IMR-90 (cell line): Measurements from ENCODE around the gene IL15RA. TPM values are rescaled to one million over a fixed set of nuclear protein-coding genes. Genes with fewer than 3 reads are reported as not detected.

Source experiments
- ATAC-seq: fragments of 200-7000 bp; cut with Tn5 transposase; 2 replicates; pipeline ENCODE4 v1.9.1; 2020; ENCODE audit warnings: low read depth, mild to moderate bottlenecking, moderate library complexity
- BruUV-seq: library from RNA; stranded (reverse); fragments of 400-500 nt; replicated peaks from 2 replicates; lab custom pipeline; 2021; lab: Mats Ljungman, UMichigan
- CTCF ChIA-PET: fragments of 300-600 bp; formaldehyde crosslinking; extraction: SDS; loops from one replicate; lab custom pipeline; 2021; ENCODE audit warnings: antibody characterized with exemption; lab: Yijun Ruan, JAX
- POLR2A ChIA-PET: fragments of 300-600 bp; sonication (Branson Sonifier 250); formaldehyde crosslinking; loops from one replicate; lab custom pipeline; 2022; ENCODE audit warnings: antibody characterized with exemption; ENCODE audit not compliant: unreplicated experiment; lab: Charles Lee
- DNase-seq: peaks from one replicate; pipeline ENCODE4 v3.0.0; 2013
- H2AFZ ChIP-seq: replicated peaks from 2 replicates; pipeline ENCODE3; 2013; ENCODE audit warnings: low read length, mild to moderate bottlenecking; ENCODE audit not compliant: poor library complexity
- H2AK5ac ChIP-seq: 2 replicates; pipeline ENCODE4 v1.6.1; 2013; ENCODE audit warnings: low read depth, low read length, inconsistent platforms
- H2AK9ac ChIP-seq: replicated peaks from 2 replicates; pipeline ENCODE3; 2013; ENCODE audit warnings: mild to moderate bottlenecking, low read depth, low read length, moderate library complexity; ENCODE audit not compliant: poor library complexity
- H2BK120ac ChIP-seq: 2 replicates; pipeline ENCODE4 v1.6.1; 2013; ENCODE audit warnings: low read depth, low read length, inconsistent platforms
- H2BK15ac ChIP-seq: 3 replicates; pipeline ENCODE4 v1.6.1; 2013; ENCODE audit warnings: low read depth, low read length, inconsistent platforms
- H2BK20ac ChIP-seq: 2 replicates; pipeline ENCODE4 v1.6.1; 2013; ENCODE audit warnings: low read depth, mild to moderate bottlenecking, inconsistent platforms, low read length, moderate library complexity
- H2BK5ac ChIP-seq: 2 replicates; pipeline ENCODE4 v1.6.1; 2013; ENCODE audit warnings: mild to moderate bottlenecking, low read depth, low read length, inconsistent platforms; ENCODE audit not compliant: poor library complexity, severe bottlenecking
- H3K14ac ChIP-seq: replicated peaks from 2 replicates; pipeline ENCODE4 v1.6.1; 2013; ENCODE audit warnings: low read depth, low read length, inconsistent platforms
- H3K18ac ChIP-seq: 2 replicates; pipeline ENCODE4 v1.6.1; 2013; ENCODE audit warnings: low read depth, low read length, control low read depth
- H3K23ac ChIP-seq: 2 replicates; pipeline ENCODE4 v1.6.1; 2013; ENCODE audit warnings: low read depth, low read length, inconsistent platforms
- H3K27ac ChIP-seq: 2 replicates; pipeline ENCODE4 v1.5.1; 2013; ENCODE audit warnings: mild to moderate bottlenecking, control low read depth, low read length; ENCODE audit not compliant: insufficient read depth
- H3K27me3 ChIP-seq: 2 replicates; pipeline ENCODE4 v1.6.1; 2013; ENCODE audit warnings: low read length; ENCODE audit not compliant: control insufficient read depth, insufficient read depth
- H3K36me3 ChIP-seq: 2 replicates; pipeline ENCODE4 v1.6.1; 2013; ENCODE audit warnings: low read length, mixed read lengths; ENCODE audit not compliant: control insufficient read depth, insufficient read depth
- H3K4ac ChIP-seq: 2 replicates; pipeline ENCODE4 v1.6.1; 2013; ENCODE audit warnings: low read depth, low read length, inconsistent platforms
- H3K4me1 ChIP-seq: 2 replicates; pipeline ENCODE4 v1.6.1; 2013; ENCODE audit warnings: low read length, mixed read lengths; ENCODE audit not compliant: control insufficient read depth, insufficient read depth
- H3K4me2 ChIP-seq: 2 replicates; pipeline ENCODE4 v1.6.1; 2013; ENCODE audit warnings: low read depth, mild to moderate bottlenecking, control low read depth, low read length, moderate library complexity
- H3K4me3 ChIP-seq: 2 replicates; pipeline ENCODE4 v1.5.1; 2013; ENCODE audit warnings: low read depth, mild to moderate bottlenecking, control low read depth, low read length, moderate library complexity; ENCODE audit not compliant: insufficient read depth
- H3K56ac ChIP-seq: 2 replicates; pipeline ENCODE4 v1.6.1; 2013; ENCODE audit warnings: low read length, inconsistent platforms; ENCODE audit not compliant: insufficient read depth; ENCODE audit errors: extremely low read depth
- H3K79me1 ChIP-seq, 2 experiments: 2 replicates each; pipeline ENCODE4 v1.6.1; 2013; ENCODE audit warnings: low read length in 2 of 2, inconsistent platforms in 1 of 2, low read depth in 1 of 2
- H3K9ac ChIP-seq: 2 replicates; pipeline ENCODE4 v1.6.1; 2013; ENCODE audit warnings: low read depth, low read length, control low read depth
- H3K9me1 ChIP-seq: 2 replicates; pipeline ENCODE4 v1.6.1; 2013; ENCODE audit warnings: low read length, inconsistent platforms; ENCODE audit not compliant: insufficient read depth
- H3K9me3 ChIP-seq: 2 replicates; pipeline ENCODE4 v1.6.1; 2013; ENCODE audit warnings: low read length; ENCODE audit not compliant: control insufficient read depth, insufficient read depth
- H4K20me1 ChIP-seq: 2 replicates; pipeline ENCODE4 v1.6.1; 2013; ENCODE audit warnings: low read length, inconsistent platforms; ENCODE audit not compliant: insufficient read depth
- H4K5ac ChIP-seq: 2 replicates; pipeline ENCODE4 v1.6.1; 2013; ENCODE audit warnings: mild to moderate bottlenecking, low read depth, low read length, control low read depth
- H4K8ac ChIP-seq, 2 experiments: 2 replicates each; pipeline ENCODE4 v1.6.1; 2013; ENCODE audit warnings: low read depth in 2 of 2, low read length in 2 of 2, control low read depth in 1 of 2, inconsistent platforms in 1 of 2
- H4K91ac ChIP-seq: 2 replicates; pipeline ENCODE4 v1.6.1; 2013; ENCODE audit warnings: low read depth, low read length, inconsistent platforms; ENCODE audit not compliant: insufficient read depth
- BHLHE40 ChIP-seq: fragments of 150-350 bp; IDR thresholded peaks from 2 replicates; pipeline ENCODE4 v1.6.1; 2016; ENCODE audit warnings: mild to moderate bottlenecking, low read depth, low read length
- CEBPB ChIP-seq: IDR thresholded peaks from 2 replicates; pipeline ENCODE4 v1.6.1; 2012; ENCODE audit warnings: low read depth, low read length, improper control_type of control experiment
- FOS ChIP-seq: fragments of 150-350 bp; IDR thresholded peaks from 2 replicates; pipeline ENCODE4 v1.6.1; 2016; ENCODE audit warnings: low read depth, low read length
- MAZ ChIP-seq: IDR thresholded peaks from 2 replicates; pipeline ENCODE4 v1.6.1; 2012; ENCODE audit warnings: low read depth, mild to moderate bottlenecking, low read length, improper control_type of control experiment, moderate library complexity, borderline replicate concordance
- MXI1 ChIP-seq: IDR thresholded peaks from 2 replicates; pipeline ENCODE4 v1.6.1; 2012; ENCODE audit warnings: low read depth, mild to moderate bottlenecking, low read length, moderate library complexity, borderline replicate concordance
- NFE2L2 ChIP-seq: fragments of 150-350 bp; IDR thresholded peaks from 2 replicates; pipeline ENCODE4 v1.6.1; 2016; ENCODE audit warnings: low read depth, mild to moderate bottlenecking, low read length
- POLR2A ChIP-seq: IDR thresholded peaks from 2 replicates; pipeline ENCODE4 v1.6.1; 2012; ENCODE audit warnings: mild to moderate bottlenecking, low read depth, low read length
- RAD21 ChIP-seq: IDR thresholded peaks from 2 replicates; pipeline ENCODE4 v1.6.1; 2012; ENCODE audit warnings: low read length, improper control_type of control experiment
- WGBS, 2 experiments: methylation state at CpG; one replicate each; pipeline versions ENCODE4 v1.1.5 to v1.1.7; 2013; ENCODE audit warnings: missing lambda C conversion rate in 2 of 2; ENCODE audit not compliant: insufficient read length in 1 of 2; ENCODE audit errors: extremely low coverage in 2 of 2; 5-methylcytosine and 5-hydroxymethylcytosine counted together
- dilution Hi-C: fragments of 300-500 bp; cut with HindIII; formaldehyde crosslinking; loops from one replicate; pipeline ENCODE4 v1.14.3; 2018; ENCODE audit warnings: low sequenced_read_pairs; ENCODE audit not compliant: unreplicated experiment
- in situ Hi-C: fragments of 300-500 bp; cut with MboI; formaldehyde crosslinking; loops from 3 replicates; pipeline ENCODE4 v1.14.3; 2019; ENCODE audit warnings: low sequenced_read_pairs, inconsistent platforms, mixed read lengths
- intact Hi-C: fragments of 100-400 bp; cut with micrococcal nuclease; formaldehyde crosslinking; loops from 2 replicates; pipeline ENCODE4 v1.10.0; 2022
- polyA plus RNA-seq, 3 experiments: library from polyadenylated mRNA; depleted of rRNA; stranded (reverse); fragments of >200 nt; gene quantifications; 2 replicates each; pipeline ENCODE4 v1.2.3, GENCODE V29; 2012; ENCODE audit warnings: low replicate concordance in 1 of 3
- total RNA-seq: library from RNA; depleted of rRNA; stranded (reverse); fragments of >200 nt; gene quantifications from 2 replicates; pipeline ENCODE4 v1.2.3, GENCODE V29; 2012
- TF ChIP-seq, protein P1 (sequence below): fragments of 150-350 bp; IDR thresholded peaks from 2 replicates; pipeline ENCODE4 v1.6.1; 2016; ENCODE audit warnings: low read depth, mild to moderate bottlenecking, low read length, moderate library complexity, borderline replicate concordance
- TF ChIP-seq, protein P2 (sequence below): fragments of 150-350 bp; IDR thresholded peaks from 2 replicates; pipeline ENCODE4 v1.6.1; 2017; ENCODE audit warnings: mild to moderate bottlenecking, antibody characterized with exemption, low read length, low read depth

The IL15RA gene
- total and polyA plus RNA-seq, 2 of the 4 experiments (the other 2 are of a cell fraction): 2.0 to 7.6 TPM

DNA sequence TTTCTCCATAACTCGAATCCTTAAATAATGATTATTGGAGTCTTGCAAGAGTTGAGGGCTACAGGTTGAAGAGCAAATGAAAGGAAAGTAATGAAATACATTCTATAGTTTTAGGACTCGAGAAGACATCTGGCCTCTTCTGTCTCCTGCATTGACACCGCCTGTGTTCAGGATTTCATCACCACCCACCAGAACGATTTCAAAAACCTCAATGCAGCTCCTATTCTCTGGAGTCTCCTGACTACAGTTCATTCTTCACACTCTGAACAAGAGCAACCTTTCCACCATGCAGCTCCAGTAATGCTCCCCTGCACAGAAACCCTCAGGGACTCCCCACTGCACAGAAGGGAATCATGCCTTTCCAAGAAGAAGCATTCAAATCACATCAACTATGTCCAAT, 5.5 kb downstream of the IL15RA start:
- H3K23ac ChIP-seq: no peak overlapping the region
- H3K9me1 ChIP-seq: peaks cover 3% of the 10 kb centered on the region; the same call in 1 of the 2 replicates
- no peak overlapping the region for H3K4me2 ChIP-seq
- H3K27me3 ChIP-seq: no peaks in the 10 kb centered on the region
- H4K91ac ChIP-seq: no peak overlapping the region
- peaks cover 5% of the 10 kb centered on the region; the same call in 1 of the 2 replicates for H3K4me1 ChIP-seq
- H2BK120ac ChIP-seq: no peak overlapping the region
- 100% methylated on average over 2 of the region's 4 CpGs; no CpG with 5 or more reads in 1 of the 2 experiments for WGBS, 2 experiments
- dilution Hi-C loops: no loop called here
- CTCF ChIA-PET: interaction anchor here (0.7 kb wide), 1 partner anchor 43 kb away, joined by 3 read pairs; no protein-coding TSS in a partner anchor
- H3K4me3 ChIP-seq: no peak overlapping the region
- H2BK20ac ChIP-seq: no peak overlapping the region
- no peak overlapping the region for H3K56ac ChIP-seq
- no peak overlapping the region for H3K14ac ChIP-seq
- no peak overlapping the region for H2BK5ac ChIP-seq
- no peak for DNase-seq
- in situ Hi-C loops: no loop called here
- H3K27ac ChIP-seq: no peak overlapping the region
- POLR2A ChIA-PET: no interaction called here
- H3K18ac ChIP-seq: no peak overlapping the region
- ATAC-seq: no peak
- no peak overlapping the region for H3K9ac ChIP-seq
- no peak overlapping the region for H4K5ac ChIP-seq
- no peak overlapping the region for H4K8ac ChIP-seq
- no peak overlapping the region for H2AK5ac ChIP-seq
- no peak for TF ChIP-seq CEBPB
- TF ChIP-seq BHLHE40: no peak
- no peak for TF ChIP-seq RAD21
- TF ChIP-seq NFE2L2: no peak
- no peak for TF ChIP-seq MAZ
- TF ChIP-seq, protein P1, sequence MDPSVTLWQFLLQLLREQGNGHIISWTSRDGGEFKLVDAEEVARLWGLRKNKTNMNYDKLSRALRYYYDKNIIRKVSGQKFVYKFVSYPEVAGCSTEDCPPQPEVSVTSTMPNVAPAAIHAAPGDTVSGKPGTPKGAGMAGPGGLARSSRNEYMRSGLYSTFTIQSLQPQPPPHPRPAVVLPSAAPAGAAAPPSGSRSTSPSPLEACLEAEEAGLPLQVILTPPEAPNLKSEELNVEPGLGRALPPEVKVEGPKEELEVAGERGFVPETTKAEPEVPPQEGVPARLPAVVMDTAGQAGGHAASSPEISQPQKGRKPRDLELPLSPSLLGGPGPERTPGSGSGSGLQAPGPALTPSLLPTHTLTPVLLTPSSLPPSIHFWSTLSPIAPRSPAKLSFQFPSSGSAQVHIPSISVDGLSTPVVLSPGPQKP: no peak
- TF ChIP-seq MXI1: no peak
- no peak for TF ChIP-seq POLR2A
- TF ChIP-seq, protein P2, sequence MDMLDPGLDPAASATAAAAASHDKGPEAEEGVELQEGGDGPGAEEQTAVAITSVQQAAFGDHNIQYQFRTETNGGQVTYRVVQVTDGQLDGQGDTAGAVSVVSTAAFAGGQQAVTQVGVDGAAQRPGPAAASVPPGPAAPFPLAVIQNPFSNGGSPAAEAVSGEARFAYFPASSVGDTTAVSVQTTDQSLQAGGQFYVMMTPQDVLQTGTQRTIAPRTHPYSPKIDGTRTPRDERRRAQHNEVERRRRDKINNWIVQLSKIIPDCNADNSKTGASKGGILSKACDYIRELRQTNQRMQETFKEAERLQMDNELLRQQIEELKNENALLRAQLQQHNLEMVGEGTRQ: no peak
- TF ChIP-seq FOS: no peak
- no peaks in the 10 kb centered on the region for H3K9me3 ChIP-seq
- no TSS peak for BruUV-seq
- no peak overlapping the region for H2AFZ ChIP-seq
- intact Hi-C loops: no loop called here
- H3K4ac ChIP-seq: no peak overlapping the region
- H2AK9ac ChIP-seq: no peak overlapping the region
- H2BK15ac ChIP-seq: no peak overlapping the region
- peaks cover 9 to 58% of the 10 kb centered on the region in 2 experiments; a peak in 3 of 4 replicates for H3K79me1 ChIP-seq
- peaks cover 2% of the 10 kb centered on the region; the same call in 1 of the 2 replicates for H3K36me3 ChIP-seq
- H4K20me1 ChIP-seq: no peaks in the 10 kb centered on the region
